H1 (cell line): ENCODE data around the gene PPRC1.

Source experiments
- ATF3 ChIP-seq: IDR thresholded peaks from 2 replicates; pipeline ENCODE4 v1.6.1; 2011; ENCODE audit warnings: low read depth, mild to moderate bottlenecking, low read length; ENCODE audit not compliant: insufficient read depth
- POLR2A ChIP-seq, 2 experiments: IDR thresholded peaks; 1 replicate in 1 of 2; 2 replicates in 1 of 2; pipeline ENCODE4 v1.6.1; 2011; ENCODE audit warnings: low read depth in 2 of 2, low read length in 2 of 2, mild to moderate bottlenecking in 2 of 2; ENCODE audit errors: control extremely low read depth in 1 of 2
- YY1 ChIP-seq: IDR thresholded peaks from 2 replicates; pipeline ENCODE4 v1.6.1; 2011; ENCODE audit warnings: low read depth, mild to moderate bottlenecking, low read length
- TF ChIP-seq, protein P1 (sequence below): IDR thresholded peaks from 2 replicates; pipeline ENCODE4 v1.6.1; 2012; ENCODE audit warnings: low read length, inconsistent platforms

GRCh38 chr10:102131286-102132170 lies 1.3 kb upstream of the PPRC1 start:
- no peak for TF ChIP-seq ATF3
- TF ChIP-seq, protein P1, sequence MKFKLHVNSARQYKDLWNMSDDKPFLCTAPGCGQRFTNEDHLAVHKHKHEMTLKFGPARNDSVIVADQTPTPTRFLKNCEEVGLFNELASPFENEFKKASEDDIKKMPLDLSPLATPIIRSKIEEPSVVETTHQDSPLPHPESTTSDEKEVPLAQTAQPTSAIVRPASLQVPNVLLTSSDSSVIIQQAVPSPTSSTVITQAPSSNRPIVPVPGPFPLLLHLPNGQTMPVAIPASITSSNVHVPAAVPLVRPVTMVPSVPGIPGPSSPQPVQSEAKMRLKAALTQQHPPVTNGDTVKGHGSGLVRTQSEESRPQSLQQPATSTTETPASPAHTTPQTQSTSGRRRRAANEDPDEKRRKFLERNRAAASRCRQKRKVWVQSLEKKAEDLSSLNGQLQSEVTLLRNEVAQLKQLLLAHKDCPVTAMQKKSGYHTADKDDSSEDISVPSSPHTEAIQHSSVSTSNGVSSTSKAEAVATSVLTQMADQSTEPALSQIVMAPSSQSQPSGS, result no peak
- no peak for TF ChIP-seq YY1
- no peak for TF ChIP-seq POLR2A (IDR thresholded peaks at IDR 0.05; ENCODE audit: control extremely low read depth in 1 of 2, low read depth in 2 of 2, low read length in 2 of 2)
